IMR-90 (cell line): ENCODE measurements around the gene NTM.

Experiments used
- CEBPB ChIP-seq: IDR thresholded peaks from 2 replicates; pipeline ENCODE4 v1.6.1; 2012; ENCODE audit warnings: low read depth, low read length, improper control_type of control experiment
- CHD1 ChIP-seq: IDR thresholded peaks from 2 replicates; pipeline ENCODE4 v1.6.1; 2012; ENCODE audit warnings: low read depth, low read length, improper control_type of control experiment
- POLR2A ChIP-seq: IDR thresholded peaks from 2 replicates; pipeline ENCODE4 v1.6.1; 2012; ENCODE audit warnings: mild to moderate bottlenecking, low read depth, low read length
- RCOR1 ChIP-seq: IDR thresholded peaks from 2 replicates; pipeline ENCODE4 v1.6.1; 2012; ENCODE audit warnings: mild to moderate bottlenecking, low read length, improper control_type of control experiment; ENCODE audit not compliant: insufficient replicate concordance
- SMC3 ChIP-seq: fragments of 150-350 bp; IDR thresholded peaks from 2 replicates; pipeline ENCODE4 v1.6.1; 2016; ENCODE audit warnings: low read depth, mild to moderate bottlenecking, antibody characterized with exemption, low read length, moderate library complexity
- TF ChIP-seq, protein P1 (sequence below): conservative IDR thresholded peaks from 2 replicates; pipeline ENCODE4 v1.5.1; 2012; ENCODE audit warnings: mild to moderate bottlenecking, low read depth, low read length, improper control_type of control experiment
- TF ChIP-seq, protein P2 (sequence below): fragments of 150-350 bp; IDR thresholded peaks from 2 replicates; pipeline ENCODE4 v1.6.1; 2017; ENCODE audit warnings: mild to moderate bottlenecking, antibody characterized with exemption, low read length, low read depth

DNA sequence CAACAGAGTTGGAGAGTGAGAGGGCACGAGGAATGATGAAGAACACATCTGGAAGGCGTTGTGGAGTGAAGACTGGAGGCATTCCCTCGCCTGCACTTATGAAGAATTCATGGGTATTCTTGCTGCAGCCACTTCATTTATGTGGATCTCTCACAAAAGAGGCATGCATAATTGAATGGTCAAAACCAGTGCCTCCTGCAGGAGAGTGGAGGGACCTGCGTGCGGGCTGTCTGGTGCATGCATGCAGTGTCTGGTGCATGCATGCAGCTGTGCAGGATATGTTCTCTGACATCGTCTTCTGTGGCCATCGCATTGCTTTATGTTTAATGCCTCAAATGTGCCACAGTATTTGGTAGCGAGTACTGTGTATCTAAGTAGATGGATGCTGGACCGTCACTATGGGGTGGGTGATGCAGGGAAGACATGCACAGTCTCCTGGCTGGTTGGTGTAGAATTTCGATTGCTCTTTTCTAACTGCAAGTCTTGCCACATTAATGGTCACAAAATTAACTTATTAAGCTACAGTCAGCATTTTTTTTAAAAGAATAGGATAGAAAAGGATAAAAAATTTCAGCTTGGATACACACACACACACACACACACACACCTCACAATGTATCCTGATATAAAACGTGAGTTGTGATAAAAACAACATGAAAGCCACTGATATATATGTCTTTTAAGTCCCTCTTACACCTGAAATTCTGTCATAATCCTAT is 20.9 kb upstream of the NTM start:
- TF ChIP-seq SMC3 (no peak), CEBPB (no peak), RCOR1 (no peak), POLR2A (no peak), CHD1 (no peak)
- TF ChIP-seq, protein P1, sequence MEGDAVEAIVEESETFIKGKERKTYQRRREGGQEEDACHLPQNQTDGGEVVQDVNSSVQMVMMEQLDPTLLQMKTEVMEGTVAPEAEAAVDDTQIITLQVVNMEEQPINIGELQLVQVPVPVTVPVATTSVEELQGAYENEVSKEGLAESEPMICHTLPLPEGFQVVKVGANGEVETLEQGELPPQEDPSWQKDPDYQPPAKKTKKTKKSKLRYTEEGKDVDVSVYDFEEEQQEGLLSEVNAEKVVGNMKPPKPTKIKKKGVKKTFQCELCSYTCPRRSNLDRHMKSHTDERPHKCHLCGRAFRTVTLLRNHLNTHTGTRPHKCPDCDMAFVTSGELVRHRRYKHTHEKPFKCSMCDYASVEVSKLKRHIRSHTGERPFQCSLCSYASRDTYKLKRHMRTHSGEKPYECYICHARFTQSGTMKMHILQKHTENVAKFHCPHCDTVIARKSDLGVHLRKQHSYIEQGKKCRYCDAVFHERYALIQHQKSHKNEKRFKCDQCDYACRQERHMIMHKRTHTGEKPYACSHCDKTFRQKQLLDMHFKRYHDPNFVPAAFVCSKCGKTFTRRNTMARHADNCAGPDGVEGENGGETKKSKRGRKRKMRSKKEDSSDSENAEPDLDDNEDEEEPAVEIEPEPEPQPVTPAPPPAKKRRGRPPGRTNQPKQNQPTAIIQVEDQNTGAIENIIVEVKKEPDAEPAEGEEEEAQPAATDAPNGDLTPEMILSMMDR: no peak
- TF ChIP-seq, protein P2, sequence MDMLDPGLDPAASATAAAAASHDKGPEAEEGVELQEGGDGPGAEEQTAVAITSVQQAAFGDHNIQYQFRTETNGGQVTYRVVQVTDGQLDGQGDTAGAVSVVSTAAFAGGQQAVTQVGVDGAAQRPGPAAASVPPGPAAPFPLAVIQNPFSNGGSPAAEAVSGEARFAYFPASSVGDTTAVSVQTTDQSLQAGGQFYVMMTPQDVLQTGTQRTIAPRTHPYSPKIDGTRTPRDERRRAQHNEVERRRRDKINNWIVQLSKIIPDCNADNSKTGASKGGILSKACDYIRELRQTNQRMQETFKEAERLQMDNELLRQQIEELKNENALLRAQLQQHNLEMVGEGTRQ: no peak
